Astrocyte (in vitro differentiated cells and primary cell): Measurements from ENCODE around the gene ABL2. TPM values are rescaled to one million over a fixed set of nuclear protein-coding genes. Genes with fewer than 3 reads are reported as not detected.

Experiments used
- DNase-seq: peaks from one replicate; pipeline ENCODE4 v3.0.0-alpha.2; 2010; ENCODE audit warnings: low read depth
- FAIRE-seq: peaks from 2 replicates; lab custom pipeline; 2011; peaks lifted over from hg19 to GRCh38; lab: Jason Lieb, UNC
- H2AFZ ChIP-seq: 2 replicates; pipeline ENCODE4 v1.6.0; 2012; ENCODE audit warnings: low read depth, low read length, inconsistent platforms
- H3K27ac ChIP-seq: 2 replicates; pipeline ENCODE4 v1.5.1; 2011; ENCODE audit warnings: low read depth, low read length, inconsistent platforms
- H3K27me3 ChIP-seq: 2 replicates; pipeline ENCODE4 v1.6.0; 2011; ENCODE audit warnings: low read length, inconsistent platforms; ENCODE audit not compliant: insufficient read depth
- H3K36me3 ChIP-seq: 2 replicates; pipeline ENCODE4 v1.5.1; 2011; ENCODE audit warnings: low read length, inconsistent platforms; ENCODE audit not compliant: insufficient read depth
- H3K4me1 ChIP-seq: 2 replicates; pipeline ENCODE4 v1.5.1; 2011; ENCODE audit warnings: low read length, inconsistent platforms; ENCODE audit not compliant: insufficient read depth
- H3K4me2 ChIP-seq: 2 replicates; pipeline ENCODE4 v1.6.0; 2012; ENCODE audit warnings: low read length, inconsistent platforms
- H3K4me3 ChIP-seq: 2 replicates; pipeline ENCODE4 v1.5.1; 2011; ENCODE audit warnings: low read depth, mild to moderate bottlenecking, low read length, inconsistent platforms; ENCODE audit not compliant: insufficient read depth
- H3K79me2 ChIP-seq: 2 replicates; pipeline ENCODE4 v1.6.0; 2012; ENCODE audit warnings: mild to moderate bottlenecking, low read length, inconsistent platforms; ENCODE audit not compliant: insufficient read depth
- H3K9ac ChIP-seq: 2 replicates; pipeline ENCODE4 v1.6.0; 2012; ENCODE audit warnings: mild to moderate bottlenecking, low read length, inconsistent platforms
- H3K9me3 ChIP-seq: 2 replicates; pipeline ENCODE4 v1.5.1; 2012; ENCODE audit warnings: low read depth, mild to moderate bottlenecking, low read length, inconsistent platforms; ENCODE audit not compliant: insufficient read depth
- H4K20me1 ChIP-seq: 2 replicates; pipeline ENCODE4 v1.6.0; 2012; ENCODE audit warnings: low read length, inconsistent platforms; ENCODE audit not compliant: insufficient read depth
- H3K27ac Mint-ChIP-seq: one replicate; pipeline ENCODE4 v1.8.0; 2021; ENCODE audit warnings: mild to moderate bottlenecking, mixed read lengths; ENCODE audit not compliant: unreplicated experiment
- H3K27me3 Mint-ChIP-seq: one replicate; pipeline ENCODE4 v1.8.0; 2021; ENCODE audit warnings: low read depth, mixed read lengths; ENCODE audit not compliant: unreplicated experiment
- H3K36me3 Mint-ChIP-seq: one replicate; pipeline ENCODE4 v1.8.0; 2021; ENCODE audit warnings: low read depth, mixed read lengths; ENCODE audit not compliant: unreplicated experiment
- H3K4me1 Mint-ChIP-seq: one replicate; pipeline ENCODE4 v1.8.0; 2021; ENCODE audit warnings: low read depth, mixed read lengths; ENCODE audit not compliant: unreplicated experiment
- H3K4me3 Mint-ChIP-seq: one replicate; pipeline ENCODE4 v1.8.0; 2021; ENCODE audit warnings: mild to moderate bottlenecking, moderate library complexity, mixed read lengths; ENCODE audit not compliant: unreplicated experiment
- H3K9me3 Mint-ChIP-seq: one replicate; pipeline ENCODE4 v1.8.0; 2021; ENCODE audit warnings: mild to moderate bottlenecking, mixed read lengths; ENCODE audit not compliant: unreplicated experiment
- CTCF ChIP-seq: IDR thresholded peaks from 2 replicates; pipeline ENCODE4 v1.5.1; 2011; ENCODE audit warnings: low read depth, mild to moderate bottlenecking, inconsistent platforms, low read length, moderate library complexity; ENCODE audit not compliant: insufficient read depth
- EZH2 ChIP-seq: IDR thresholded peaks from 2 replicates; pipeline ENCODE4 v1.6.1; 2012; ENCODE audit warnings: mild to moderate bottlenecking, low read length, inconsistent platforms; ENCODE audit not compliant: insufficient read depth
- total RNA-seq: library from RNA; stranded (reverse); gene quantifications from 2 replicates; pipeline ENCODE4 v1.2.1, GENCODE V29; 2021

Gene ABL2
- total RNA-seq, 1 donor from 2014 or later, result 110 TPM

- FAIRE-seq (no peak), DNase-seq (no peak)
- Histone ChIP-seq H3K27ac (no peak overlapping the region), H2AFZ (no peak overlapping the region), H3K4me2 (no peak overlapping the region), H4K20me1 (peaks cover 7% of the 10 kb centered on the region), H3K4me1 (peaks cover 8% of the 10 kb centered on the region), H3K27me3 (no peaks in the 10 kb centered on the region), H3K9me3 (no peaks in the 10 kb centered on the region), H3K36me3 (no peaks in the 10 kb centered on the region), H3K9ac (no peak overlapping the region), H3K4me3 (no peak overlapping the region), H3K79me2 (peaks cover 65% of the 10 kb centered on the region)
- H3K36me3 Mint-ChIP-seq, result peaks cover 6% of the 10 kb centered on the region
- peaks cover 20% of the 10 kb centered on the region for H3K4me1 Mint-ChIP-seq
- no peaks in the 10 kb centered on the region for H3K27me3 Mint-ChIP-seq
- H3K9me3 Mint-ChIP-seq, result no peaks in the 10 kb centered on the region
- no peak overlapping the region for H3K27ac Mint-ChIP-seq
- TF ChIP-seq EZH2, result no peak
- no peak for TF ChIP-seq CTCF
- no peak overlapping the region for H3K4me3 Mint-ChIP-seq
Observed at GRCh38 chr1:179183857-179184256, 45.6 kb downstream of the ABL2 start.

GRCh38 chr1:179178950-179179349 lies 50.5 kb downstream of the ABL2 start:
- Histone ChIP-seq H3K27ac (peak overlapping the region; percentile 21), H2AFZ (no peak overlapping the region), H4K20me1 (no peaks in the 10 kb centered on the region), H3K79me2 (peaks cover 71% of the 10 kb centered on the region), H3K36me3 (no peaks in the 10 kb centered on the region), H3K4me1 (peaks cover 24% of the 10 kb centered on the region), H3K4me2 (peak overlapping the region; percentile 37), H3K9ac (no peak overlapping the region), H3K9me3 (no peaks in the 10 kb centered on the region), H3K4me3 (no peak overlapping the region), H3K27me3 (no peaks in the 10 kb centered on the region)
- DNase-seq (peak; percentile 74), FAIRE-seq (peak; percentile 52)
- H3K27ac Mint-ChIP-seq, result peak overlapping the region; percentile 62
- TF ChIP-seq CTCF (no peak), EZH2 (no peak)
- H3K4me3 Mint-ChIP-seq, result no peak overlapping the region
- peaks cover 41% of the 10 kb centered on the region for H3K4me1 Mint-ChIP-seq
- H3K27me3 Mint-ChIP-seq, result no peaks in the 10 kb centered on the region
- peaks cover 5% of the 10 kb centered on the region for H3K36me3 Mint-ChIP-seq
- H3K9me3 Mint-ChIP-seq, result no peaks in the 10 kb centered on the region

- Mint-ChIP-seq H3K4me3 (no peak overlapping the region), H3K9me3 (no peaks in the 10 kb centered on the region), H3K27me3 (no peaks in the 10 kb centered on the region), H3K27ac (no peak overlapping the region), H3K4me1 (peaks cover 38% of the 10 kb centered on the region), H3K36me3 (peaks cover 3% of the 10 kb centered on the region)
- no peak overlapping the region for H3K9ac ChIP-seq
- peaks cover 24% of the 10 kb centered on the region for H3K4me1 ChIP-seq
- TF ChIP-seq EZH2 (no peak), CTCF (no peak)
- DNase-seq (peak; percentile 25), FAIRE-seq (no peak)
- no peak overlapping the region for H3K4me3 ChIP-seq
- no peaks in the 10 kb centered on the region for H3K9me3 ChIP-seq
- H3K27me3 ChIP-seq, result no peaks in the 10 kb centered on the region
- no peaks in the 10 kb centered on the region for H4K20me1 ChIP-seq
- H3K79me2 ChIP-seq, result peaks cover 65% of the 10 kb centered on the region
- no peak overlapping the region for H2AFZ ChIP-seq
- peak overlapping the region; percentile 37 for H3K4me2 ChIP-seq
- H3K27ac ChIP-seq, result peak overlapping the region; percentile 21
- no peaks in the 10 kb centered on the region for H3K36me3 ChIP-seq
Observed at GRCh38 chr1:179178183-179178582, 51.3 kb downstream of the ABL2 start.
